Tibial nerve (tissue), 3 donors: ENCODE measurements around the gene MTRF1L.

Experiments used
- POLR2A ChIP-seq, 2 donors: fragments of 450-650 bp; IDR thresholded peaks; one replicate each; pipeline ENCODE4 v1.6.1; 2017; ENCODE audit warnings: antibody characterized with exemption in 2 of 2, mild to moderate bottlenecking in 2 of 2, moderate library complexity in 2 of 2
- TF ChIP-seq, protein P1 (sequence below), 5 experiments: fragments of 200-600 bp in 3 of 5; fragments of 450-650 bp in 2 of 5; sonication (generic) in 3 of 5; IDR thresholded peaks; one replicate each; pipeline ENCODE4 v1.5.1; 2016 to 2019; ENCODE audit warnings: antibody characterized with exemption in 5 of 5, mild to moderate bottlenecking in 3 of 5, moderate library complexity in 2 of 5

DNA sequence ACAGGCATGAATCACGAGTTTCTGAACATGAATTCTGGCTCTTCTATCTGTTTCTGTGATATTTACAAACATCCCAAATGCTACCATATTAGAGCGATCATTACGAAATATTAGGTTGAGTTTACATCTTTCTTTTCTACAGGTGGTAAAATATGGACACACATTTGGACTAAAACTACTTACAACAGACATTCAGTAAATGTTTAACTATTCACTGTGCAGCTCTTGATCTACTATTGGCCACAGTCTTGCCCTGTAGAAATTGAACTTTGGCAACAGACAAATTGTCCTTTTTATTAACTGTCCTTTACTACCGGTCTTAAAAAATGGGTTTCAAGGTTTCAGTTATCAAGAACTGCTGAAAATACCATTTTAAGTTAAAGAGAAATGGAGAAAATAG lies 26.5 kb upstream of the MTRF1L start:
- TF ChIP-seq, protein P1, sequence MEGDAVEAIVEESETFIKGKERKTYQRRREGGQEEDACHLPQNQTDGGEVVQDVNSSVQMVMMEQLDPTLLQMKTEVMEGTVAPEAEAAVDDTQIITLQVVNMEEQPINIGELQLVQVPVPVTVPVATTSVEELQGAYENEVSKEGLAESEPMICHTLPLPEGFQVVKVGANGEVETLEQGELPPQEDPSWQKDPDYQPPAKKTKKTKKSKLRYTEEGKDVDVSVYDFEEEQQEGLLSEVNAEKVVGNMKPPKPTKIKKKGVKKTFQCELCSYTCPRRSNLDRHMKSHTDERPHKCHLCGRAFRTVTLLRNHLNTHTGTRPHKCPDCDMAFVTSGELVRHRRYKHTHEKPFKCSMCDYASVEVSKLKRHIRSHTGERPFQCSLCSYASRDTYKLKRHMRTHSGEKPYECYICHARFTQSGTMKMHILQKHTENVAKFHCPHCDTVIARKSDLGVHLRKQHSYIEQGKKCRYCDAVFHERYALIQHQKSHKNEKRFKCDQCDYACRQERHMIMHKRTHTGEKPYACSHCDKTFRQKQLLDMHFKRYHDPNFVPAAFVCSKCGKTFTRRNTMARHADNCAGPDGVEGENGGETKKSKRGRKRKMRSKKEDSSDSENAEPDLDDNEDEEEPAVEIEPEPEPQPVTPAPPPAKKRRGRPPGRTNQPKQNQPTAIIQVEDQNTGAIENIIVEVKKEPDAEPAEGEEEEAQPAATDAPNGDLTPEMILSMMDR (IDR thresholded peaks at IDR 0.05): no peak
- no peak for TF ChIP-seq POLR2A (IDR thresholded peaks at IDR 0.05)
